Measurements from ENCODE around the gene FLOT1. TPM values are rescaled to one million over a fixed set of nuclear protein-coding genes. Genes with fewer than 3 reads are reported as not detected.
A peak's percentile ranks its signal among the peaks of the same experiment; 100 is the strongest.

Gene FLOT1
- total and polyA plus RNA-seq, 2 of the 13 experiments (the other 11 are each of a cell fraction or from before 2014, with no cell fraction given): 82.3 to 130 TPM

DNA sequence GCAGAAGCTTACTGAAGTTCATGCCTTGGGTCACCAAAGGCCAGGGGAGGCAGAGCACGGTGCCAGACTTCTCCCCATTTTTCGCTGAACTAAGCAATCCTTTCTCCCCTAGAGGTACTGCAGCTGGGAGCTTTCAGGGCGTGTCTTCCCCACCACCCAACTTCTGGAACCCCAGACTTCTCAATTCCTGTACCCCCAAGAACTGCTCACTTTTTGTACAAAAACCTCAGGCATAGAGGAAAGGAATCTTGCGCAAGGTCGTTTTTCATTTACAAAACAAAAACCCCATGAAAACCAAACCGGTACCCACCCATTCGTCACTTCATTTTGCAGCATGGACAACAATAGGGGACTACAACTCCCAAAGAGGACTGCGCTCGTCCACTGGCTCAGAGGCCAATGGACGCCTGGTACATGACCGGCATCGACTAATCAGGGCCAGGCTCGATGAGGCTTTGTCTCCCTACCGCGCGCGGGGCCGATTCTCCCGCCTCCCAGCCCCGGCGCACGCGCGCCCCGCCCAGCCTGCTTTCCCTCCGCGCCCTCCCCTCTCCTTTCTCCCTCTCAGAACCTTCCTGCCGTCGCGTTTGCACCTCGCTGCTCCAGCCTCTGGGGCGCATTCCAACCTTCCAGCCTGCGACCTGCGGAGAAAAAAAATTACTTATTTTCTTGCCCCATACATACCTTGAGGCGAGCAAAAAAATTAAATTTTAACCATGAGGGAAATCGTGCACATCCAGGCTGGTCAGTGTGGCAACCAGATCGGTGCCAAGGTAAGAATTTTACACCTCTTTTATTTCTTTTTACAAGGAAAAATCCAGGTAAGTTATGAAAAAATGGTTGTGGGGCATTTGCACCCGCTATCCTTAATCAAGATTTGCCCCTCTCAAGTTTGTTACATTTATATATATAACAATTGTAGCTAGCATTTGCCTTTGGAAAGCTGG is 22.4 kb downstream of the FLOT1 start, which contains the start of gene TUBB (continued):
- TF ChIP-seq, protein P1, sequence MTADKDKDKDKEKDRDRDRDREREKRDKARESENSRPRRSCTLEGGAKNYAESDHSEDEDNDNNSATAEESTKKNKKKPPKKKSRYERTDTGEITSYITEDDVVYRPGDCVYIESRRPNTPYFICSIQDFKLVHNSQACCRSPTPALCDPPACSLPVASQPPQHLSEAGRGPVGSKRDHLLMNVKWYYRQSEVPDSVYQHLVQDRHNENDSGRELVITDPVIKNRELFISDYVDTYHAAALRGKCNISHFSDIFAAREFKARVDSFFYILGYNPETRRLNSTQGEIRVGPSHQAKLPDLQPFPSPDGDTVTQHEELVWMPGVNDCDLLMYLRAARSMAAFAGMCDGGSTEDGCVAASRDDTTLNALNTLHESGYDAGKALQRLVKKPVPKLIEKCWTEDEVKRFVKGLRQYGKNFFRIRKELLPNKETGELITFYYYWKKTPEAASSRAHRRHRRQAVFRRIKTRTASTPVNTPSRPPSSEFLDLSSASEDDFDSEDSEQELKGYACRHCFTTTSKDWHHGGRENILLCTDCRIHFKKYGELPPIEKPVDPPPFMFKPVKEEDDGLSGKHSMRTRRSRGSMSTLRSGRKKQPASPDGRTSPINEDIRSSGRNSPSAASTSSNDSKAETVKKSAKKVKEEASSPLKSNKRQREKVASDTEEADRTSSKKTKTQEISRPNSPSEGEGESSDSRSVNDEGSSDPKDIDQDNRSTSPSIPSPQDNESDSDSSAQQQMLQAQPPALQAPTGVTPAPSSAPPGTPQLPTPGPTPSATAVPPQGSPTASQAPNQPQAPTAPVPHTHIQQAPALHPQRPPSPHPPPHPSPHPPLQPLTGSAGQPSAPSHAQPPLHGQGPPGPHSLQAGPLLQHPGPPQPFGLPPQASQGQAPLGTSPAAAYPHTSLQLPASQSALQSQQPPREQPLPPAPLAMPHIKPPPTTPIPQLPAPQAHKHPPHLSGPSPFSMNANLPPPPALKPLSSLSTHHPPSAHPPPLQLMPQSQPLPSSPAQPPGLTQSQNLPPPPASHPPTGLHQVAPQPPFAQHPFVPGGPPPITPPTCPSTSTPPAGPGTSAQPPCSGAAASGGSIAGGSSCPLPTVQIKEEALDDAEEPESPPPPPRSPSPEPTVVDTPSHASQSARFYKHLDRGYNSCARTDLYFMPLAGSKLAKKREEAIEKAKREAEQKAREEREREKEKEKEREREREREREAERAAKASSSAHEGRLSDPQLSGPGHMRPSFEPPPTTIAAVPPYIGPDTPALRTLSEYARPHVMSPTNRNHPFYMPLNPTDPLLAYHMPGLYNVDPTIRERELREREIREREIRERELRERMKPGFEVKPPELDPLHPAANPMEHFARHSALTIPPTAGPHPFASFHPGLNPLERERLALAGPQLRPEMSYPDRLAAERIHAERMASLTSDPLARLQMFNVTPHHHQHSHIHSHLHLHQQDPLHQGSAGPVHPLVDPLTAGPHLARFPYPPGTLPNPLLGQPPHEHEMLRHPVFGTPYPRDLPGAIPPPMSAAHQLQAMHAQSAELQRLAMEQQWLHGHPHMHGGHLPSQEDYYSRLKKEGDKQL (CRISPR knock-in tag; IDR thresholded peaks at IDR 0.05; ENCODE audit: low read depth): no peak
- TF ChIP-seq, protein P2, sequence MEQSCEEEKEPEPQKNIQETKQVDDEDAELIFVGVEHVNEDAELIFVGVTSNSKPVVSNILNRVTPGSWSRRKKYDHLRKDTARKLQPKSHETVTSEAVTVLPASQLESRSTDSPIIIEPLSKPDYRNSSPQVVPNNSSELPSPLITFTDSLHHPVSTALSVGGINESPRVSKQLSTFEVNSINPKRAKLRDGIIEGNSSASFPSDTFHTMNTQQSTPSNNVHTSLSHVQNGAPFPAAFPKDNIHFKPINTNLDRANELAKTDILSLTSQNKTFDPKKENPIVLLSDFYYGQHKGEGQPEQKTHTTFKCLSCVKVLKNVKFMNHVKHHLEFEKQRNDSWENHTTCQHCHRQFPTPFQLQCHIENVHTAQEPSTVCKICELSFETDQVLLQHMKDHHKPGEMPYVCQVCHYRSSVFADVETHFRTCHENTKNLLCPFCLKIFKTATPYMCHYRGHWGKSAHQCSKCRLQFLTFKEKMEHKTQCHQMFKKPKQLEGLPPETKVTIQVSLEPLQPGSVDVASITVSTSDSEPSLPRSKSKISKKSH (CRISPR knock-in tag; IDR thresholded peaks at IDR 0.05; ENCODE audit: borderline replicate concordance): 0 out of 2 replicates have a peak, but pooled peaks have one; percentile 42
- TF ChIP-seq, protein P3, sequence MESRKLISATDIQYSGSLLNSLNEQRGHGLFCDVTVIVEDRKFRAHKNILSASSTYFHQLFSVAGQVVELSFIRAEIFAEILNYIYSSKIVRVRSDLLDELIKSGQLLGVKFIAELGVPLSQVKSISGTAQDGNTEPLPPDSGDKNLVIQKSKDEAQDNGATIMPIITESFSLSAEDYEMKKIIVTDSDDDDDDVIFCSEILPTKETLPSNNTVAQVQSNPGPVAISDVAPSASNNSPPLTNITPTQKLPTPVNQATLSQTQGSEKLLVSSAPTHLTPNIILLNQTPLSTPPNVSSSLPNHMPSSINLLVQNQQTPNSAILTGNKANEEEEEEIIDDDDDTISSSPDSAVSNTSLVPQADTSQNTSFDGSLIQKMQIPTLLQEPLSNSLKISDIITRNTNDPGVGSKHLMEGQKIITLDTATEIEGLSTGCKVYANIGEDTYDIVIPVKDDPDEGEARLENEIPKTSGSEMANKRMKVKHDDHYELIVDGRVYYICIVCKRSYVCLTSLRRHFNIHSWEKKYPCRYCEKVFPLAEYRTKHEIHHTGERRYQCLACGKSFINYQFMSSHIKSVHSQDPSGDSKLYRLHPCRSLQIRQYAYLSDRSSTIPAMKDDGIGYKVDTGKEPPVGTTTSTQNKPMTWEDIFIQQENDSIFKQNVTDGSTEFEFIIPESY (CRISPR knock-in tag; IDR thresholded peaks at IDR 0.05): peak; percentile 59; the same call in 1 of the 2 replicates
- peak; percentile 83 for TF ChIP-seq CREB1 (IDR thresholded peaks at IDR 0.05)
- peak; percentile 85 for TF ChIP-seq CREB1 (CRISPR knock-in tag; IDR thresholded peaks at IDR 0.05)
- TF ChIP-seq, protein P4, sequence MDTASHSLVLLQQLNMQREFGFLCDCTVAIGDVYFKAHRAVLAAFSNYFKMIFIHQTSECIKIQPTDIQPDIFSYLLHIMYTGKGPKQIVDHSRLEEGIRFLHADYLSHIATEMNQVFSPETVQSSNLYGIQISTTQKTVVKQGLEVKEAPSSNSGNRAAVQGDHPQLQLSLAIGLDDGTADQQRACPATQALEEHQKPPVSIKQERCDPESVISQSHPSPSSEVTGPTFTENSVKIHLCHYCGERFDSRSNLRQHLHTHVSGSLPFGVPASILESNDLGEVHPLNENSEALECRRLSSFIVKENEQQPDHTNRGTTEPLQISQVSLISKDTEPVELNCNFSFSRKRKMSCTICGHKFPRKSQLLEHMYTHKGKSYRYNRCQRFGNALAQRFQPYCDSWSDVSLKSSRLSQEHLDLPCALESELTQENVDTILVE (CRISPR knock-in tag; IDR thresholded peaks at IDR 0.05): peak; percentile 39; the same call in 1 of the 2 replicates
- peak; percentile 64; the same call in 1 of the 2 replicates for TF ChIP-seq GATA4 (IDR thresholded peaks at IDR 0.05; ENCODE audit: borderline replicate concordance, low read depth)
- TF ChIP-seq ZNF234 (CRISPR knock-in tag; conservative IDR thresholded peaks at IDR 0.05): no peak
- TF ChIP-seq, protein P5, sequence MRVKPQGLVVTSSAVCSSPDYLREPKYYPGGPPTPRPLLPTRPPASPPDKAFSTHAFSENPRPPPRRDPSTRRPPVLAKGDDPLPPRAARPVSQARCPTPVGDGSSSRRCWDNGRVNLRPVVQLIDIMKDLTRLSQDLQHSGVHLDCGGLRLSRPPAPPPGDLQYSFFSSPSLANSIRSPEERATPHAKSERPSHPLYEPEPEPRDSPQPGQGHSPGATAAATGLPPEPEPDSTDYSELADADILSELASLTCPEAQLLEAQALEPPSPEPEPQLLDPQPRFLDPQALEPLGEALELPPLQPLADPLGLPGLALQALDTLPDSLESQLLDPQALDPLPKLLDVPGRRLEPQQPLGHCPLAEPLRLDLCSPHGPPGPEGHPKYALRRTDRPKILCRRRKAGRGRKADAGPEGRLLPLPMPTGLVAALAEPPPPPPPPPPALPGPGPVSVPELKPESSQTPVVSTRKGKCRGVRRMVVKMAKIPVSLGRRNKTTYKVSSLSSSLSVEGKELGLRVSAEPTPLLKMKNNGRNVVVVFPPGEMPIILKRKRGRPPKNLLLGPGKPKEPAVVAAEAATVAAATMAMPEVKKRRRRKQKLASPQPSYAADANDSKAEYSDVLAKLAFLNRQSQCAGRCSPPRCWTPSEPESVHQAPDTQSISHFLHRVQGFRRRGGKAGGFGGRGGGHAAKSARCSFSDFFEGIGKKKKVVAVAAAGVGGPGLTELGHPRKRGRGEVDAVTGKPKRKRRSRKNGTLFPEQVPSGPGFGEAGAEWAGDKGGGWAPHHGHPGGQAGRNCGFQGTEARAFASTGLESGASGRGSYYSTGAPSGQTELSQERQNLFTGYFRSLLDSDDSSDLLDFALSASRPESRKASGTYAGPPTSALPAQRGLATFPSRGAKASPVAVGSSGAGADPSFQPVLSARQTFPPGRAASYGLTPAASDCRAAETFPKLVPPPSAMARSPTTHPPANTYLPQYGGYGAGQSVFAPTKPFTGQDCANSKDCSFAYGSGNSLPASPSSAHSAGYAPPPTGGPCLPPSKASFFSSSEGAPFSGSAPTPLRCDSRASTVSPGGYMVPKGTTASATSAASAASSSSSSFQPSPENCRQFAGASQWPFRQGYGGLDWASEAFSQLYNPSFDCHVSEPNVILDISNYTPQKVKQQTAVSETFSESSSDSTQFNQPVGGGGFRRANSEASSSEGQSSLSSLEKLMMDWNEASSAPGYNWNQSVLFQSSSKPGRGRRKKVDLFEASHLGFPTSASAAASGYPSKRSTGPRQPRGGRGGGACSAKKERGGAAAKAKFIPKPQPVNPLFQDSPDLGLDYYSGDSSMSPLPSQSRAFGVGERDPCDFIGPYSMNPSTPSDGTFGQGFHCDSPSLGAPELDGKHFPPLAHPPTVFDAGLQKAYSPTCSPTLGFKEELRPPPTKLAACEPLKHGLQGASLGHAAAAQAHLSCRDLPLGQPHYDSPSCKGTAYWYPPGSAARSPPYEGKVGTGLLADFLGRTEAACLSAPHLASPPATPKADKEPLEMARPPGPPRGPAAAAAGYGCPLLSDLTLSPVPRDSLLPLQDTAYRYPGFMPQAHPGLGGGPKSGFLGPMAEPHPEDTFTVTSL (CRISPR knock-in tag; IDR thresholded peaks at IDR 0.05; ENCODE audit: borderline replicate concordance): no peak
- TF ChIP-seq RARA (CRISPR knock-in tag; IDR thresholded peaks at IDR 0.05): peak; percentile 48
- TF ChIP-seq ZNF775 (CRISPR knock-in tag; IDR thresholded peaks at IDR 0.05; ENCODE audit: borderline replicate concordance): no peak
